Epithelial cell of proximal tubule (primary cell): Measurements from ENCODE around the gene CDH4. TPM values are rescaled to one million over a fixed set of nuclear protein-coding genes. Genes with fewer than 3 reads are reported as not detected.

ENCODE experiments used
- DNase-seq: peaks from one replicate; pipeline ENCODE4 v3.0.0-alpha.2; 2011; ENCODE audit warnings: low read depth
- H3K4me3 ChIP-seq: 2 replicates; pipeline ENCODE4 v1.5.1; 2011; ENCODE audit warnings: low read depth, mild to moderate bottlenecking, low read length
- CTCF ChIP-seq: conservative IDR thresholded peaks from 2 replicates; pipeline ENCODE4 v1.5.1; 2012; ENCODE audit warnings: low read depth, mild to moderate bottlenecking, low read length
- total RNA-seq: library from RNA; depleted of rRNA; stranded (reverse); fragments of >200 nt; gene quantifications from 2 replicates; pipeline ENCODE4 v1.2.3, GENCODE V29; 2015

The CDH4 gene
- total RNA-seq, 1 donor from 2014 or later: 17.1 TPM

GRCh38 chr20:61695741-61696140 lies 443.7 kb downstream of the CDH4 start:
- H3K4me3 ChIP-seq: no peak overlapping the region
- no peak for TF ChIP-seq CTCF
- DNase-seq: no peak

- H3K4me3 ChIP-seq: no peak overlapping the region
- no peak for DNase-seq
- TF ChIP-seq CTCF: no peak
Observed at GRCh38 chr20:61696181-61696735, 444.2 kb downstream of the CDH4 start.

GRCh38 chr20:61697666-61698597 lies 445.9 kb downstream of the CDH4 start:
- TF ChIP-seq CTCF: no peak
- H3K4me3 ChIP-seq: no peak overlapping the region
- DNase-seq: no peak

GRCh38 chr20:61698598-61699494 lies 446.8 kb downstream of the CDH4 start:
- H3K4me3 ChIP-seq: no peak overlapping the region
- TF ChIP-seq CTCF: no peak
- DNase-seq: no peak

- no peak for DNase-seq
- no peak for TF ChIP-seq CTCF
- H3K4me3 ChIP-seq: no peak overlapping the region
Observed at GRCh38 chr20:61699495-61700374, 447.7 kb downstream of the CDH4 start.

- DNase-seq: no peak
- TF ChIP-seq CTCF: no peak
- no peak overlapping the region for H3K4me3 ChIP-seq
Observed at GRCh38 chr20:61700595-61701140, 448.6 kb downstream of the CDH4 start.
